NCI-H510A (cell line): Measurements from ENCODE around the gene COL18A1.
"Not testable (repeated sequence)": the region's sequence is repeated elsewhere in the genome, so short reads cannot be mapped to it uniquely, and the experiment has no call there.

Experiments
- DNase-seq: peaks from one replicate; lab custom pipeline; 2025; lab: John Stamatoyannopoulos, UW

COL18A1 gene

GRCh38 chr21:45561241-45561640, 156.3 kb downstream of the COL18A1 start:
- not testable (repeated sequence) for DNase-seq

- DNase-seq, result no peak
Measured at GRCh38 chr21:45562402-45562801, 157.4 kb downstream of the COL18A1 start.

- DNase-seq, result no peak
Measured at GRCh38 chr21:45562965-45563364, 158.0 kb downstream of the COL18A1 start.
